GM18511 (cell line): ENCODE measurements around the gene BTBD18.
A peak's percentile ranks its signal among the peaks of the same experiment; 100 is the strongest.

Experiments used
- ATAC-seq: cut with Tn5 transposase; IDR thresholded peaks from one replicate; pipeline ENCODE4 v1.9.1; 2021; ENCODE audit warnings: mild to moderate bottlenecking, moderate library complexity; ENCODE audit not compliant: unreplicated experiment

The BTBD18 gene, protein sequence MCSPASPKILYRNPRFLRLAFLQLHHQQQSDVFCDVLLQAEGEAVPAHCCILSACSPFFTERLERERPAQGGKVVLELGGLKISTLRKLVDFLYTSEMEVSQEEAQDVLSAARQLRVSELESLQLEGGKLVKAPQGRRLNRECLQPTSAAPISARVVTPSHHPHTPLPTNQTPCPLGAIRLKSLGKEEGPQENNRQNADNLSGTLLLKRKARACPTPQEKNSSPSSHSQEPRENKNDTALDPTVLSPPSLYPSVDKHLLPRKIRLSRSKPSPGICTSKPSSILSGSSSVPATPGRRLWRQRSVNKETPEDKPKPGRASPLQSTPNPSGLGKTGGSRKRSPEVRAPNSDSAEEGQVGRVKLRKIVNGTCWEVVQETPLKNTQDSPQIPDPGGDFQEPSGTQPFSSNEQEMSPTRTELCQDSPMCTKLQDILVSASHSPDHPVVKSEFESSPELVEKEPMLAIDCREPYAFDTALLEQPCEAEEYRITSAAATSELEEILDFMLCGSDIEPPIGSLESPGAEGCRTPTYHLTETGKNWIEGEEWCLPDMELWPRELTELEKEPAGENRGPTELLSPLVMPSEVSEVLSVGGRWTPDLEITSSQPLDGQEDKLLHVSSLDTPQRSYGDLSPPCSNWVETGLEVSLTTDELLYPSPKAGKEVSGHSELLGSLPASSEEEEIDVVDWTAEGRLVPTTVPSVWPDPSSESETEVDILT

DNA sequence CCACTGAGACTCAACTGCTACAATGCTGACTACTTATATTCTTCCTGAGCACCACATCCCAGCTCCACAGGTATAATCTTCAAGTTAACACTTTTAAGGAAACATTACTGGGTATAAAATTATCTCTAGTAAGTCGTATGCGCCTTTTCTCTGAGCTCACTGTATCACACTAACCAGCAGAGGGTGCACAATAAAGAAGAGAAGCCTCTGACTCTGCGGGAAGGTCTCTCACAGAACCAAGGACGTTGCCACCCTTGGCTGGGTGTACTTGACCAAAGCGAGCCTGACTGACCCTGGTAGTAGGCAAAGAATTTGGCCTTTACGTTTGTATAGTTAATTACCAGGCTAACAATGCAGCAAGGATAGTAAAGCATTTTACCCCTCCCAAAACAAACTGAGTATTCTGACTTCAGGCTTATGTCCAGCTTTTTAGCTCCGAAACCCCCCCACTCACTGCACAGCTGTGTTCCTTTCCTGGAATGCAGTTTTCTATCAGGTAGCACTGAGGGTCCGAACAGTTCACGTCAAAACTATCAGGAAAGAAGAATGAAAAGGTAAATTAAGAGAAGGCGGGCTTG is at the start of gene BTBD18:
BTBD18 (minus strand) TSS at position 144 of the 578 bp plus-strand sequence. CDS start 631 bp downstream, outside the sequence.
- ATAC-seq = peak; percentile 57

DNA sequence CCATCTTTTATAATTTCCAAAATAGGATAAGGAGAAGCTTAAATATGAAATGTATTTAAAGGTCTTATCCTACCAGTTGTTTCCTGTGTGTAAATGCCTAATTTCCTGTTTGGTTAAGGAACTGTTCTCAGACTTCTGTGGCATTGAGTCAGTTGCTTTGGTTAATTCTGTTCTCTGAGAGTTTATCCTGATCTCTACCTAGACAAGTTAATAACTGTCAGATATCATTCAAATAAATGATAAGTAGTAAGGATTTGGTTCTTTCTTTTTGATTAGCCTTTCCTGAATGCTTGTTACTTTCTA is 49.5 kb upstream of the BTBD18 start:
- peak; percentile 16 for ATAC-seq

DNA sequence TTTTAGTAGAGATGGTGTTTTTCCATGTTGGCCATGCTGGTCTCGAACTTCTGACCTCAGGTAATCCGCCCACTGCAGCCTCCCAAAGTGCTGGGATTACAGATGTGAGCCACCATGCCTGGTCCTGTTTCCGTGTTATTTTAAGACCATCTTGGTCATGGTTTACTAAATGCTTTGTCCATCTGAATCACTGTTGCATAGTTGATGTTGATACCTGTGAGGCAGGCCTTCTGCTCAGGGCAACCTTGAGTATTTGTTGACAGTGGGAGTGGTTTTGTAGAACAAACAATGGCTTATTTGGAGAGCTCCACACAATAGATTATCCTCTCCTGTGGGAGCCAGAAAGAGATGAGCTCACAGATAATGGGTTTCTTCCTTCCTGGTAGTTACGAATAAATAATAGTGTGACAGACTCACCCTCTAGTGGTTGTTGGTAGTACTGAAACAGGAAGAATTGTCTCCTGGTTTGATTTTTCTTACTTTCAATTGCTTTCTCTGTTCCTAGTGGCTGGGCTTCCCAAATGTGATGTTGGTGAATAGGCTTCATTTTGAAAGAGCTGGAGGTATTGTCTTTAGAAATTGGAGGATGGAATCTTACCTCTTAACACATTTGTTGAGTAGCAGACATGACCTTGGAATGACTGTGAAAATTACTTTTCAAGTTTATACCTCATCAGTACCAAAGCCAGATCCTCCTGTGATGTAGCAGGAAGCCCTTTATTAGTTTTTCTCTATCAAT is 49.0 kb upstream of the BTBD18 start:
- ATAC-seq = peak; percentile 93

DNA sequence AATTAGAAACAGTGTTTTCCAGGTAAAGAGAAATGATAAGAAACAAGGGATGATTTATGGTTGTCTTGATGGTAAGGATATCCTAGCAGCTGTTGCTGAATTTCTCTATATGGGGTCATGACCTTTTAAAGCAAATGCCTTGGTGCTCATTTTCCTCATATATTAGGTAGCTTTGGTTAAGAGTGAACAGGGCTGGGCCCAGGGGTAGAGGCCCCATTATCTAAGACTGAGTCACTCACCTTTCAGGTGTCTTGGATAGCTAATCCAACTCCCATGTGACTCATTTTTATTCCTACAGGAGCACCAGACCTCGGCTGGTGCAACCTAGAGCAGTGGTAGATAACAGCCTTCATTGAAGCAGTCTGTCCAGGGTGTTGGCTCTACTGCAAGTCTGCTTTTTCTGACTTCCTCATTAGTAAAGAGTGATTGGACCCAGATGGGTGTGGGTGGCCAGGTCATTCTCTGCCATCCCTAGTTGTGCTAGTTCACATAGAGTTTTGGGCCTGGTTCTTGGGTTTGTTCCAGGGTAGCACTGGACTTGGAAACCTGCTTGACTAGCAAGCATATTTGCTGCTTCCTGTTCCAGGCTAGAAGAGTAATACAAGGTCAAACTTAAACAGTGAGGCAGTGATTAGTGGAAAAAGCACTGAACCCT is 47.4 kb upstream of the BTBD18 start:
- peak; percentile 43 for ATAC-seq

DNA sequence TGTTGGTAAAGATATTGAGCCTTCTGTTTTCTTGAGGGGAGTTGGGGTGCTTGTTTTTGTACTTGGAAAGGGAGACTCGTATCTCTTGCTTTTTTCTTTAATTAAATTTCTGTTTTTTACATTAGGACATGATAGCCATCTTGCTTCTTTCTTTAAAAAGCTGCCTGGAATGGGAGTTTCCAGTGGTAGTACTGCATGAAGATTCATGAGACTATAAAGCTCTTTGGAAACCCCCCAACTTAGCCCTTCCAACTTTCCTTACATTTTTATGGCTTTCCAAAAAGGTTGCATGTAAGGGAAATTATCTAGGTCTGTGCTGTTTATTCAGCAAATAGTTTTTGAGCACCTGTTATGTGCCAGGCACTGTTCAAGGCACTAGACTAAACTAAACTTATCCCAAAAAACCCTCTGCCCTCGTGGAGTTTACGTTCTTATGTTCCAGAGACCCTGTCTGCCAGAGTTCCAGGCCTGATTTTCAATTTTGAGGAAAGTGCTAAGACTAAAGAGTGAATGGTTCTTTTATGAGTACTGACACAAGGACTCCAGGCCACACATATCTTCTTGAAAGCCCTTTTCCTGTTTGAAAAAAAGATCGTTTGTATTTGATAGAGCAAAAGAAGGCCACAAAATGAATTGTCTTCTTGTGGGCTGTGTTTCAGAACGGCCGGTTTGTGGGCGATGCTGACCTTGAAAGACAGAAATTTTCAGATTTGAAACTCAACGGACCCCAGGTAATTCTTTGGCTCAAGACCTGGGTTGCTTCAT is 41.9 kb upstream of the BTBD18 start:
- ATAC-seq = no peak

DNA sequence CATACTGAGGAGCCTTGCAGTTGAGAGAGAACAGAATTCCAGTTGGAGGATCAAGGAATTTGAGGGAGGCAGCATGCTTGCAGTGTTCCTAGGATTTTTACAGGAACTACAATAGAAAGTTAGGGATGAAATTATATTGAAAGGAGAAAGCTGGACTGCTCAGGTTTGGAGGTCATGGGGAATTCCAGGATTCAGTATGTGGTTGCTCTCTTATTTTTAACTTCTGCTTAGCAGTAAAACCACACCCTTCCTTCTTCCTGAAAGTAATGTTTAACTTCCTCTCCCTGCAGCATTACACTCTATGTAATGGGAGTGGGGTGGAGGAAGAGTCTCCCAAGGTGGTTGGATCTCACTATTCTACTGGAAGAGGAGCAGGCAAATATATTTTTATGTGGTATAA is 41.3 kb upstream of the BTBD18 start:
- ATAC-seq = peak; percentile 19

DNA sequence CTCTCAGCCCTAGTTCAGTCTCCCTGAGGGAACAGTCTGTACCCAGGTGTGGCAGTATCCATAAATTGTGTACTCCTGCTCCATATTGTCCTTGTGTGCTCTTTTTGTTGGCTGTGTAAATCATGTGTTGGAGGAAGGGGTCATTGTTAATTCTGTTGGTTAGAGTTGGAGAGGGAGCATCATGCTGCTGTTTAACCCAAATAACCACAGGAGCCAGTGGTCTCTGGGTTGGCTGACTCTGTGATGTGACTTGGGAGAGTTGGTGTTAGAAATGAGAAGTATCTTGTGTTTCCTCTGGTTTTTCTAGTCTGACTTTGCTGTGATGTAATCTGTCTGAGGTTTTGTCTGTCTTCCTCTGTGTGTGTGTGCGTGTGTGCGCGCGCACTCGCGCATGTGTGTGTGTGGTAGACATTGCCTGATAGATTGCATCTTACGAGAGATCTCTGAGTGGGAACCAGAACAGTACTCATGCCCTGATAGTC is 40.5 kb upstream of the BTBD18 start:
- ATAC-seq = peak; percentile 83

DNA sequence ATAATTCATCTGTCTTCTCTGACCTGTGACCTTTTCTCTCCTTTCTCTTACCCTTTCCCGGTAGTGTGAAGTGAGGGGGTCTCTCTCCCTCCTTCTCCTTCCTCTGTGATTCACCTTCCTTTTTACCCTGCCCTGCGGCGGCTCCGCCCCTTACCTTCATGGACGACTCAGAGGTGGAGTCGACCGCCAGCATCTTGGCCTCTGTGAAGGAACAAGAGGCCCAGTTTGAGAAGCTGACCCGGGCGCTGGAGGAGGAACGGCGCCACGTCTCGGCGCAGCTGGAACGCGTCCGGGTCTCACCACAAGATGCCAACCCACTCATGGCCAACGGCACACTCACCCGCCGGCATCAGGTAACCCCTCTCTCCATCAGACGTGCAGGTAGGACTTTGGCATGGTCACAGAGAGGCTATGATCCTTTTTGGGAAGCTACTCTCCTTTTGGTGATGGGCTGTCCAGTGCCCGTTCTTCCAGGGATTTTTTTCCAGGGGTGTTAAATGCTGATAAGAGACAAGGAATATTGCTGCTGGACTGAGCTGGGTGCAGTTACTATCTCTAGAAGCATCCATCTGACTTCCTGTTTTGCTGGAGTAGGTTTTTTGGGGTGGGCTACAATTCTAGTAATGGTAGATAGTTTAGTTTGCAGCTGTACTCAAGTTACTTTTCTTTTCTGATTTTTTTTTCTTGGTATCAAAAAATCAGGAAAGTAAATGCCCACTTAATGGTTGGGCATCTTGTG is 39.9 kb upstream of the BTBD18 start:
- no peak for ATAC-seq

DNA sequence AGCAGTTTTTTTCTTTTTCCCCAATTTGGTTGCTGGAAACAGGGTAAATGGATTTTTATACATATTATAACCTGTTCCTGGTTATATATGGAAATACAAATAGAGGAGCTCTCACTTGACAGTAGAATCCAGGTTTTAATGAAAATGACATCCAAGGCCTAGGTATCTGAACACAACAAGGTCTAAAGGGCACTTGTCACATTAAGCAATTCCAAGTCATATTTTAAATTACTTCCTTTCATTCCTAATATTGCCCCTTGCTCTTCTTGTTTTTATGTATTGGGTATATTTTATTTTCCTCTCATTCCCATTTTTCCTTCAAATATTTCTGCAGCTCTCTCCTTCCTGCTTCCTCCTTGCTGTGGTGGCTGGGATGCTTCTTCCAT is 37.1 kb upstream of the BTBD18 start:
- ATAC-seq = no peak

DNA sequence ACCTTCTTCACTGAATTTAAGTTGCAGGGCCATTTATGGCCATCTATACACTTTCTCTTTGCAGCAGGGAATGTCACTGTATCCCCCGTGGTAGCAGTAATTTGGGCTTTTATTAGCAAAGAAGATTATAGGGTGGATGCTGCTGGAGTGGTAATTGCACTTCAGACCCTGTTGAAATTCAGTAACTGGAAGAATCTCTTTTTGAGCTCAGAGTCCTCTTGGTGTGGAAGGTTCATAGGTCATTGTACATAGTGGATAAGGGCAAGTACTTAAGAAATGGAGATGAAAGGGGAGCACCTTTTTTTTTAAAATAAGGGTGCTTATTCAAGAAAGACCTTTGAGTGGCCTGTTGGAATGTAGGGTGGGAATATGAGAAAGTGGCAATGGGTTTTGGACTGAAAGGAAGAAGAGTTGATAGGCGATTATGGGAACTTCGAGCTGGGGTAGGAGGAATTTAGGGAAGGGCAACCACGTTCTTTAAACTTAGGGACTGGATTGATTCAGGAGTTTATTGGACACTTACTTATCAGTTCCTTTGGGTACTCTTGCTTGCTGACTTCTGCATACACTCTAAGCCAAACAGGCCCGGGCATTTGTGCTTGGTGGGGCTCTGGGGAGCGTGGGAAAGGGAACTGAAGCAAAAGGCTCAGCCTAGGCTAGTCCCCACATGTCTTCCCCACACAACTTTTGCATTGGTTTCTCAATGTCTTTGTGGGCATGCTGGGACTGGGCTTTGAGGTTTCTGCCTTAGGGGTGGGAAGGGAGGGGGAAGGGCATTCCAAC is 36.5 kb upstream of the BTBD18 start:
- peak; percentile 37 for ATAC-seq

DNA sequence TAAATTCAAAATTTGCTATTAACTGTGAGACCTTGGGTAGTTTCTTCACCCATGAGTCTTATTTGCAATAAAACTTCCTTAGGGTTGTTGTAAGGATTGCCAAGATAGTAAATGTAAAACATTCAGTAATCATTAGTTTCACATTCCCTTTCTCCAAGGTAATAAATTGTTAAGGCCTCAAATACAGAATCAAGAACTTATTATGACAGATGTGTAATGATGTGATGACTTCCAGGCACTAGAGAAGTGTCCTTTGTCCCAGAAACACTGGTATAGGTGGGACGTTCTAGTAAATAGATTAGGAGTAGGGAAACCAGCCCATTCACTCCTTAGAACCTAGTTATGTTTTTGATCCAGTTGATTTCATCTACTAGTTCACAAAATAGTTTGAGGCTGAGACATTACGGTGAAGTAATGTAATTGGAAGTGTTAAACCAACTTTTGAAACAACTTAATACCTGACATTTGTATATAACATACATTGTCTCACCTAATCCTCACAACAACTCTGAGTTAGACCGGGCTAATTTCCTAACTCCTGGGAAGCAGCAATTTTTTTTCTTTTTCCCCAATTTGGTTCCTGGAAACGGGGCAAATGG is 35.5 kb upstream of the BTBD18 start:
- no peak for ATAC-seq

DNA sequence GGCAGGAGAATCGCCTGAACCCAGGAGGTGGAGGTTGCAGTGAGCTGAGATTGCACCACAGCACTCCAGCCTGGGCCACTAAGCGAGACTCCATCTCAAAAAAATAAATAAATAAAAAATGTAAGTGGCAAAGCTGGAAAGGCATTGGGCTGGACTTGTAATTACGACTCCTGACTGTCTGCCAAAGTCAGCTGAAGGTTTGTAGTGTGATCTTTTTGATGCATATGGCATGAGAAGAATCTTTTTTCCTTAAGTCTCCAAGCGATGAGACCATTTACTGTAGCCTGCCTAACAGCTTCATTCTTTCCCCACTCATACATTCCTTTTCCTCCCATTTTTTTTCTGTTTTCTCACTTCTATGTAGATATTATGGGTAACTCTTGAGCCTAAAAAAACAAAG is 34.8 kb upstream of the BTBD18 start:
- ATAC-seq = no peak

DNA sequence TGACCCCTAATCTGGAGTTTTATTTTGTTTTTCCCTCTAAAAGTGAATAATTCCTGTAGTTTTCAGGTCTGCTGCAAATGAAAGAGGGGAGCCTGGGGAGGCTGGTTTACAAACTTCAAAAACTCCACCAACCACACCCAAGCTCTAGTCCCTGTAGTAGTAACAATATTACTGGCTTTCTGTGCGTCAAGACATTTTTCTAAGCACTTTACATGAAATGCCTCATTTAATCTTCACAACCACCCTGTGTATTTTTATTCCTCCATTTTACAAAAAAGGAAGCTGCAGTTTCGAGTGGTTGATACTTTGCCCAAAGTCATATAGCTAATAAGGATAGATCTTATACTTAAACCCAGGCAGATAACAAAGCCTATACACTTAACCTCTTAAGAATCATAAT is 33.5 kb upstream of the BTBD18 start:
- peak; percentile 40 for ATAC-seq

DNA sequence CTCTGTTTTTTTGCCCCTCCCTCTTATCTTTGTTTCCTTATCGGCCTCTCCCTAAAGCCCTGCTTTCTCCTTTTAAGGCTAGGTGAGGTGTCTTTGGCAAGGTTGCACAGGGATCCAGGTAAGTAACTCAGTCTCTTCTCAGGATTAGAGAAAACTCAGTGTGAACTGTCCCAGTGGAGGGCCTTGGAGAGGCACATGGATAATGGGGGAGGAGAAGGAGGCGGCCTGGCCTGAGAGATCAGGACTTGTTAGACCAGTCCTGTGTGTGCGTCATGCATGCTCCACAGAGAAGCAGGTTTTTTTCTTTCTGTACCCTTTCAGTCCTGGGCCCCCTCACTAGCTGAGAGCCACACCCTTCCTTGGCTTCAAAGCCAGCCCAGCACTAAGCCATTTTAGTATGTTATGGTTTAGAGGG is 29.9 kb upstream of the BTBD18 start:
- no peak for ATAC-seq

DNA sequence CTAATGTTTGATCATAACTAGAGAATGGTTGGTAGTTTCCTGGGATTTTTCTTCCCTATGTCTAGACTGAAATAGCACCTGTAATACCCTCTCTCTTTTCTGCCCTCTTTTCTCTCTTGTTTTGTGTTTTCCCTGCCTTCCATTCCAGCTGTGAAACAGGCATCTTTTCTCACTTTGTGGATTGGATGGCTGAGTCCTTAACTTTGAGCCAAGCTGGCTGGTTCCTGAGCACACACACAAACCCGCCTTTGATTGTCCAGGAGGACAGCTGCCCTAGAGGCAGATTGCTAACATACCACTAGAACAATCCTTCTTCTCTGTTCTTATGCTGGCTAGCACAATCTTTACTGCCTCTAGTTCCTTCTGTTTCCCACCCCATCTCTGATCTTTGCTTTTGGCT is 27.7 kb upstream of the BTBD18 start:
- ATAC-seq = no peak

DNA sequence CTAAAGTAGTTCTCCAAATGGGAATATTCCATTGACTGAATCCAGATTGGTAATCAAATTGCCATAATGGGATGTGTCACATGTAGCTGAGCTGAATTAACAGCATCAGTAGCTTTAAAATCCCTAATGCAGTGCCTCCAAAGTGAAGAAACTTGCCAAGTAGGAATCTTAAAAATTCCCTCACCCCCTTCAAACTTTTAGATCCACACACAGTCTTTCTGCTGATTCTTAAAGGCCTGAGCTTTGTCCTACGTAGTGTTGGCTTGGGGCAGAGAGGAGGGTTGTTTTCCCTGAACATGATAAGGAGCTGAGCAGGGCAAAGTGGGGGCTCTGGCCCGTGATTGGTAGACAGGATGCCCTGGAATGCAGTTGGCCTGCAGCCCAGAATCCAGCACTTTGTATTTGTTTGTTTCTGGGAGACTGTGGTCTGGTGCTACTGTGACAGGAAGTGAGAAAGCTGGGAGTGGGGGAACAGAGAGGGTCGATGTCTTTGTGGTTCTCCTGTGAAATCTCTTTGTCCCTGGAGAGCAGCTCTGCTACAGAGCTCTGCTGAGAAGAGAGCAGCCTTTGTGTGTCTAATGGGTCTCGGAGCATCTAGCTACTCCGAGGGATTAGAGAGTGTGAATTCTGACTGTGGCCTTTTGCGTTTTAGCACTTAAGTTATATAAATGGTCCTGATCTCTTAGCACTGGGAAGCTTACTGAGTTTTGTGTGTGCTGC is 26.9 kb upstream of the BTBD18 start:
- ATAC-seq = no peak

DNA sequence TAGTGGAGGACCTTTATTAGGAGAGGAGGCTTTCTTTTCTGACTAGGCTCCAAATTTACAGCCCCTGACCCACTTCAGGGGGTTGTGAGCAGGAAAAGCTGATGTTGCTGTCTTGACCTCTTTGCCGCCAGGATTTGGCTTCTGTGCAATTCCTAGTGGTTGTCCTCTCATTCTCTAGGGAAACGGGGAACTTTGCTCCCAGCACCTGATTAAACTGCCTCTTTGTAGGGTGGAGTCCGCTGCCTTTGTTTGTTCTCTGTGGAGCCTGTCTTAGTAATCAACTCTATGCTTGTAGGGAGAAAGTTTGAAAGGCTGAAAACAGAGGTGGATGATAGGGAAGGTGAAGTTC is 26.3 kb upstream of the BTBD18 start:
- no peak for ATAC-seq
